ENCODE data around the gene GVQW3.
A peak's percentile ranks its signal among the peaks of the same experiment; 100 is the strongest.

The GVQW3 gene

GRCh38 chr11:76380977-76381719 is at the start of gene GVQW3, which contains the start of gene THAP12:
GVQW3 (plus strand) TSS chr11:76381323; CDS start chr11:76381829, 506 bp downstream.
THAP12 (minus strand) TSS chr11:76381132; CDS start chr11:76380836, 296 bp downstream.
- DNase-seq: peak; percentile 99

GRCh38 chr11:76334826-76335389 is 46.2 kb upstream of the GVQW3 start:
- DNase-seq: no peak

- no peak for DNase-seq
These were observed 45.3 kb upstream of the GVQW3 start for GRCh38 chr11:76335842-76336241.

- DNase-seq: no peak
These were observed 44.5 kb upstream of the GVQW3 start for GRCh38 chr11:76336597-76336996.

GRCh38 chr11:76337469-76337868 is 43.7 kb upstream of the GVQW3 start:
- no peak for DNase-seq

- DNase-seq: no peak
These were observed 43.2 kb upstream of the GVQW3 start for GRCh38 chr11:76337923-76338322.

- DNase-seq: no peak
These were observed 41.9 kb upstream of the GVQW3 start for GRCh38 chr11:76339221-76339620.

- no peak for DNase-seq
These were observed 33.7 kb upstream of the GVQW3 start for GRCh38 chr11:76347466-76347865.

- DNase-seq: no peak
These were observed 32.8 kb upstream of the GVQW3 start for GRCh38 chr11:76348348-76348747.

- no peak for DNase-seq
These were observed 26.0 kb upstream of the GVQW3 start for GRCh38 chr11:76355172-76355571.

- no peak for DNase-seq
These were observed 19.7 kb upstream of the GVQW3 start for GRCh38 chr11:76361374-76361773.

- DNase-seq: no peak
These were observed 19.3 kb upstream of the GVQW3 start for GRCh38 chr11:76361776-76362175.

- DNase-seq: no peak
These were observed 18.4 kb upstream of the GVQW3 start for GRCh38 chr11:76362716-76363115.

GRCh38 chr11:76365038-76365679 is 16.0 kb upstream of the GVQW3 start:
- DNase-seq: no peak

- DNase-seq: no peak
These were observed 12.6 kb upstream of the GVQW3 start for GRCh38 chr11:76368490-76368889.

- no peak for DNase-seq
These were observed 11.7 kb upstream of the GVQW3 start for GRCh38 chr11:76369406-76369805.

- DNase-seq: no peak
These were observed 10.0 kb upstream of the GVQW3 start for GRCh38 chr11:76371170-76371569.

GRCh38 chr11:76376746-76377558 is 4.2 kb upstream of the GVQW3 start:
- no peak for DNase-seq

GRCh38 chr11:76379807-76380158 is 1.3 kb upstream of the GVQW3 start:
- DNase-seq: no peak

GRCh38 chr11:76380159-76380976 is 755 bp upstream of the GVQW3 start:
- DNase-seq: no peak

GRCh38 chr11:76382209-76382608 is 1.1 kb downstream of the GVQW3 start:
- no peak for DNase-seq

GRCh38 chr11:76385903-76386302 is 4.8 kb downstream of the GVQW3 start:
- DNase-seq: no peak
